K562 (cell line): ENCODE results near the gene KCNK1. TPM values are rescaled to one million over a fixed set of nuclear protein-coding genes. Genes with fewer than 3 reads are reported as not detected.

Experiments
- ATF6 ChIP-seq: sonication (generic); formaldehyde crosslinking; IDR thresholded peaks from 2 replicates; pipeline ENCODE4 v1.4.0; 2020; ENCODE audit warnings: mild to moderate bottlenecking, missing genetic modification reagents
- BDP1 ChIP-seq: IDR thresholded peaks from 3 replicates; pipeline ENCODE4 v1.6.1; 2011; ENCODE audit not compliant: insufficient read length, insufficient read depth
- CBFA2T2 ChIP-seq: fragments of 450-650 bp; conservative IDR thresholded peaks from 2 replicates; pipeline ENCODE4 v1.6.1; 2017; ENCODE audit warnings: mild to moderate bottlenecking
- CUX1 ChIP-seq: fragments of 200-800 bp; sonication (Bioruptor generic); IDR thresholded peaks from 2 replicates; pipeline ENCODE4 v1.6.1; 2016; ENCODE audit warnings: missing genetic modification characterization, missing compliant biosample characterization
- GABPB1 ChIP-seq: sonication (generic); formaldehyde crosslinking; IDR thresholded peaks from 2 replicates; pipeline ENCODE4 v1.8.0; 2022; ENCODE audit warnings: mild to moderate bottlenecking, missing genetic modification reagents
- HDAC8 ChIP-seq: fragments of 450-650 bp; IDR thresholded peaks from 2 replicates; pipeline ENCODE4 v1.6.1; 2016; ENCODE audit warnings: mild to moderate bottlenecking, missing genetic modification characterization, moderate library complexity, missing compliant biosample characterization
- MLX ChIP-seq, 2 experiments: fragments of 450-650 bp in 1 of 2; sonication (generic) in 1 of 2; formaldehyde crosslinking; conservative IDR thresholded peaks; 2 replicates each; pipeline versions ENCODE4 v1.4.0 to v1.8.1; 2020 to 2022; ENCODE audit warnings: mild to moderate bottlenecking in 1 of 2, missing genetic modification reagents in 1 of 2
- NCOR1 ChIP-seq: fragments of 450-650 bp; IDR thresholded peaks from 2 replicates; pipeline ENCODE4 v1.6.1; 2016; ENCODE audit warnings: mild to moderate bottlenecking, moderate library complexity
- NONO ChIP-seq, 2 experiments: fragments of 200-400 bp in 1 of 2; fragments of 450-650 bp in 1 of 2; formaldehyde crosslinking in 1 of 2; IDR thresholded peaks; 2 replicates each; pipeline ENCODE4 v1.6.1; 2017; ENCODE audit warnings: low read depth in 2 of 2, mild to moderate bottlenecking in 2 of 2, moderate library complexity in 2 of 2, low read length in 1 of 2
- RCOR1 ChIP-seq, 2 experiments: IDR thresholded peaks; 2 replicates each; pipeline ENCODE4 v1.6.1; 2012; ENCODE audit warnings: low read depth in 2 of 2, low read length in 2 of 2, borderline replicate concordance in 1 of 2, improper control_type of control experiment in 1 of 2
- SAFB2 ChIP-seq: fragments of 200-400 bp; formaldehyde crosslinking; IDR thresholded peaks from 2 replicates; pipeline ENCODE4 v1.6.1; 2018; ENCODE audit warnings: borderline replicate concordance, low read length, low read depth, moderate library complexity; ENCODE audit not compliant: severe bottlenecking
- SIN3B ChIP-seq: fragments of 450-650 bp; IDR thresholded peaks from 2 replicates; pipeline ENCODE4 v1.6.1; 2017; ENCODE audit warnings: low read depth, mild to moderate bottlenecking, moderate library complexity
- TCF15 ChIP-seq: fragments of 250-450 bp; sonication (Bioruptor Pico); IDR thresholded peaks from 2 replicates; pipeline ENCODE4 v1.8.0; 2022; ENCODE audit warnings: moderate library complexity, mild to moderate bottlenecking, inconsistent platforms
- TFAP4 ChIP-seq: sonication (generic); formaldehyde crosslinking; IDR thresholded peaks from 2 replicates; pipeline ENCODE4 v1.8.0; 2022; ENCODE audit warnings: missing genetic modification reagents, mild to moderate bottlenecking, moderate library complexity, borderline replicate concordance
- XRCC5 ChIP-seq: fragments of 200-400 bp; formaldehyde crosslinking; IDR thresholded peaks from 2 replicates; pipeline ENCODE4 v1.6.1; 2017; ENCODE audit warnings: low read depth, mild to moderate bottlenecking, low read length
- ZBTB9 ChIP-seq: fragments of 450-650 bp; formaldehyde crosslinking; IDR thresholded peaks from 2 replicates; pipeline ENCODE4 v1.4.0; 2020; ENCODE audit warnings: mild to moderate bottlenecking, moderate library complexity
- ZNF764 ChIP-seq: fragments of 250-450 bp; sonication (Bioruptor Pico); IDR thresholded peaks from 2 replicates; pipeline ENCODE4 v1.4.0; 2020; ENCODE audit warnings: low read depth, mild to moderate bottlenecking, moderate library complexity
- polyA plus RNA-seq, 8 experiments: library from polyadenylated mRNA; depleted of rRNA in 4 of 8; stranded (reverse) in 5 of 8; unstranded in 3 of 8; fragments of >200 nt; fragmentation: Nextera tagmentation in 2 of 8; fragmentation: Illumina TruSeq in 1 of 8; extraction: Ambion mirVana in 2 of 8; extraction: Trizol in 1 of 8; gene quantifications; 2 replicates each; pipeline versions ENCODE4 v1.2.1 to v1.2.3, GENCODE V29; 2011 to 2014; ENCODE audit warnings: inconsistent platforms in 1 of 8, missing spikeins in 1 of 8
- total RNA-seq, 7 experiments: library from RNA; depleted of rRNA in 6 of 7; stranded (reverse); fragments of >200 nt in 6 of 7; fragmentation: Illumina TruSeq in 2 of 7; extraction: Trizol in 2 of 7; gene quantifications; 2 replicates each; pipeline versions ENCODE4 v1.2.1 to v1.2.3, GENCODE V29; 2011 to 2021; ENCODE audit warnings: low replicate concordance in 1 of 7

Gene KCNK1
- total and polyA plus RNA-seq, 9 of the 15 experiments (the other 6 are each of a cell fraction or from before 2014, with no cell fraction given), result 3.1 to 22.7 (median 6.0) TPM

- TF ChIP-seq ATF6 (CRISPR knock-in tag), result no peak
- TF ChIP-seq MLX (CRISPR knock-in tag; conservative IDR thresholded peaks at IDR 0.05), result no peak
- no peak for TF ChIP-seq TCF15 (CRISPR knock-in tag)
- 0 out of 2 replicates have a peak, but pooled peaks have one; percentile 28 for TF ChIP-seq TFAP4 (CRISPR knock-in tag)
- TF ChIP-seq NCOR1, result peak; percentile 78
- no peak for TF ChIP-seq HDAC8 (tag)
- TF ChIP-seq CUX1 (CRISPR knock-in tag), result no peak
- TF ChIP-seq ZNF764 (CRISPR knock-in tag), result no peak
- TF ChIP-seq BDP1, result no peak
- peak in 1 of 2 experiments; percentile 64; a peak in 2 of 4 replicates for TF ChIP-seq RCOR1 (IDR thresholded peaks at IDR 0.05; ENCODE audit: borderline replicate concordance in 1 of 2, low read depth in 2 of 2, low read length in 2 of 2)
- TF ChIP-seq NONO (IDR thresholded peaks at IDR 0.05; ENCODE audit: low read depth in 2 of 2, low read length in 1 of 2), result no peak
- TF ChIP-seq CBFA2T2, result peak; percentile 79
- no peak for TF ChIP-seq SIN3B
- TF ChIP-seq ZBTB9 (CRISPR knock-in tag), result no peak
- TF ChIP-seq SAFB2, result no peak
- TF ChIP-seq XRCC5, result no peak
- no peak for TF ChIP-seq GABPB1 (CRISPR knock-in tag)
Measured at GRCh38 chr1:233625510-233625981, 11.6 kb downstream of the KCNK1 start (continued).
